HUES6 (cell line): Measurements from ENCODE around the gene CFAP299.

ENCODE experiments used
- H3K27ac ChIP-seq: 2 replicates; pipeline ENCODE4 v1.7.0; 2013; ENCODE audit warnings: low read depth, mild to moderate bottlenecking, low read length, inconsistent platforms
- H3K27me3 ChIP-seq: 2 replicates; pipeline ENCODE4 v1.6.1; 2013; ENCODE audit warnings: low read length; ENCODE audit not compliant: control insufficient read depth, insufficient read depth
- H3K36me3 ChIP-seq: 2 replicates; pipeline ENCODE4 v1.6.1; 2013; ENCODE audit warnings: low read length; ENCODE audit not compliant: control insufficient read depth, insufficient read depth
- H3K4me1 ChIP-seq: 2 replicates; pipeline ENCODE4 v1.6.1; 2013; ENCODE audit warnings: low read length; ENCODE audit not compliant: control insufficient read depth, insufficient read depth
- H3K4me3 ChIP-seq: 2 replicates; pipeline ENCODE4 v1.5.1; 2013; ENCODE audit warnings: low read depth, low read length
- H3K9ac ChIP-seq: one replicate; pipeline ENCODE4 v1.6.1; 2013; ENCODE audit warnings: mild to moderate bottlenecking, low read length
- H3K9me3 ChIP-seq: 2 replicates; pipeline ENCODE4 v1.6.1; 2013; ENCODE audit warnings: low read depth, low read length; ENCODE audit not compliant: control insufficient read depth, insufficient read depth

The CFAP299 gene

DNA sequence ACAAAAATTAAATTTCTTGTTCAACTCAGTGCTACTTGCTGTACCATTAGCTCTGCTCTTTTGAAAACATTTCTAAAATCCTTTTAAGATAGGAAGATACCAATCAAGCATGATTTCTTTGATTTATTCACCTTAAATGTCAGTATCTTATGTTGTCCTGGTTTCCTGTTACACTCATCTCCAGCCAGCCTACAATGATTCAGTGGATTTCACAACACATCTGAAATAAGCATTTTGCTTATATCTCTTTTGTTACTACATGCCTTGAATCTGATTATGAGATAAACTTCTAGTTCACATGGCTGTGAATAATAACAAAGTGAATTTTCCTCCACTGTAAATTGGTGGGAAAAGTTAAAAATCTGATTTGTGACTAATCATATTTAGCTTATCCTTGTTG is 582.5 kb downstream of the CFAP299 start:
- no peaks in the 10 kb centered on the region for H3K4me1 ChIP-seq
- H3K36me3 ChIP-seq, result no peaks in the 10 kb centered on the region
- peaks cover 9% of the 10 kb centered on the region; the same call in 1 of the 2 replicates for H3K27me3 ChIP-seq
- H3K27ac ChIP-seq, result no peak overlapping the region
- no peaks in the 10 kb centered on the region for H3K9me3 ChIP-seq
- no peak overlapping the region for H3K9ac ChIP-seq
- no peak overlapping the region for H3K4me3 ChIP-seq

GRCh38 chr4:80921441-80921840 is 585.9 kb downstream of the CFAP299 start:
- no peak overlapping the region for H3K4me3 ChIP-seq
- H3K9ac ChIP-seq, result no peak overlapping the region
- no peaks in the 10 kb centered on the region for H3K9me3 ChIP-seq

GRCh38 chr4:80922941-80923340 is 587.4 kb downstream of the CFAP299 start:
- no peak overlapping the region for H3K9ac ChIP-seq

More at GRCh38 chr4:80921441-80921840, 585.9 kb downstream of the CFAP299 start:
- H3K4me1 ChIP-seq, result no peaks in the 10 kb centered on the region
- peaks cover 14% of the 10 kb centered on the region; the same call in 1 of the 2 replicates for H3K27me3 ChIP-seq
- H3K36me3 ChIP-seq, result no peaks in the 10 kb centered on the region
- H3K27ac ChIP-seq, result no peak overlapping the region

GRCh38 chr4:80925293-80925692 is 589.8 kb downstream of the CFAP299 start:
- Histone ChIP-seq H3K27me3 (peaks cover 16% of the 10 kb centered on the region; the same call in 1 of the 2 replicates), H3K9me3 (no peaks in the 10 kb centered on the region), H3K27ac (no peak overlapping the region), H3K9ac (no peak overlapping the region), H3K4me1 (no peaks in the 10 kb centered on the region), H3K36me3 (no peaks in the 10 kb centered on the region), H3K4me3 (no peak overlapping the region)

More at GRCh38 chr4:80922941-80923340, 587.4 kb downstream of the CFAP299 start:
- peaks cover 17% of the 10 kb centered on the region; the same call in 1 of the 2 replicates for H3K27me3 ChIP-seq
- no peak overlapping the region for H3K4me3 ChIP-seq
- H3K9me3 ChIP-seq, result no peaks in the 10 kb centered on the region
- H3K27ac ChIP-seq, result no peak overlapping the region
- H3K36me3 ChIP-seq, result no peaks in the 10 kb centered on the region
- H3K4me1 ChIP-seq, result no peaks in the 10 kb centered on the region

- no peak overlapping the region for H3K9ac ChIP-seq
- H3K4me1 ChIP-seq, result no peaks in the 10 kb centered on the region
- no peak overlapping the region for H3K4me3 ChIP-seq
- H3K9me3 ChIP-seq, result no peaks in the 10 kb centered on the region
- H3K27me3 ChIP-seq, result peaks cover 10% of the 10 kb centered on the region; the same call in 1 of the 2 replicates
- H3K36me3 ChIP-seq, result no peaks in the 10 kb centered on the region
- no peak overlapping the region for H3K27ac ChIP-seq
Observed at GRCh38 chr4:80926446-80926845, 590.9 kb downstream of the CFAP299 start.

- no peaks in the 10 kb centered on the region for H3K9me3 ChIP-seq
- H3K27ac ChIP-seq, result no peak overlapping the region
- peaks cover 10% of the 10 kb centered on the region; the same call in 1 of the 2 replicates for H3K27me3 ChIP-seq
- no peak overlapping the region for H3K4me3 ChIP-seq
- H3K4me1 ChIP-seq, result no peaks in the 10 kb centered on the region
- no peaks in the 10 kb centered on the region for H3K36me3 ChIP-seq
- no peak overlapping the region for H3K9ac ChIP-seq
Observed at GRCh38 chr4:80926891-80927290, 591.4 kb downstream of the CFAP299 start.

GRCh38 chr4:80927420-80927819 is 591.9 kb downstream of the CFAP299 start:
- peaks cover 10% of the 10 kb centered on the region; the same call in 1 of the 2 replicates for H3K27me3 ChIP-seq
- no peaks in the 10 kb centered on the region for H3K36me3 ChIP-seq
- H3K9ac ChIP-seq, result no peak overlapping the region
- H3K9me3 ChIP-seq, result no peaks in the 10 kb centered on the region
- H3K4me1 ChIP-seq, result no peaks in the 10 kb centered on the region
- no peak overlapping the region for H3K27ac ChIP-seq
- no peak overlapping the region for H3K4me3 ChIP-seq

GRCh38 chr4:80931631-80932081 is 596.1 kb downstream of the CFAP299 start:
- no peak overlapping the region for H3K4me3 ChIP-seq

GRCh38 chr4:80948141-80948540 is 612.6 kb downstream of the CFAP299 start:
- Histone ChIP-seq H3K27ac (no peak overlapping the region), H3K27me3 (no peaks in the 10 kb centered on the region; the same call in 1 of the 2 replicates), H3K36me3 (no peaks in the 10 kb centered on the region), H3K9me3 (no peaks in the 10 kb centered on the region), H3K4me1 (no peaks in the 10 kb centered on the region), H3K4me3 (no peak overlapping the region), H3K9ac (no peak overlapping the region)

More at GRCh38 chr4:80931631-80932081, 596.1 kb downstream of the CFAP299 start:
- Histone ChIP-seq H3K36me3 (no peaks in the 10 kb centered on the region), H3K9ac (no peak overlapping the region), H3K4me1 (no peaks in the 10 kb centered on the region), H3K27ac (no peak overlapping the region), H3K9me3 (no peaks in the 10 kb centered on the region), H3K27me3 (peaks cover 4% of the 10 kb centered on the region; the same call in 1 of the 2 replicates)

DNA sequence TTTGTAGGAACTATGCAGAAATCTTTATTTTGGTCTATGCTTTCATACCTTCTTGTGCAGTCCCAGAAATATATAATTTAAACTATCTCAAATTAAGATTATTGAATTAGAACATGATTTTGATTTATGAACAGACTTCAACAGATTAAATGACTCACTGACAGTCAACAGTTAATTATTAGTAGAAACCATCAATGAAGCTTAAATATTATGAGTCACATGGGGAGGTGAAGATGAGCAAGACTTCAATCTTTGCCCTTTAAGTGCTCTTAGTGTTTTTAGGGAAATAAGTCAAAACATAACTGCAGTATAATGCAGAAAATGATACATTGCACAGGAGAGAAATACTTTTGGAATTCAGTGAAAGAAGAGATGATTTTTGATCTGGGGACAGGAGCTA is 613.5 kb downstream of the CFAP299 start:
- H3K27me3 ChIP-seq, result no peaks in the 10 kb centered on the region; the same call in 1 of the 2 replicates
- no peak overlapping the region for H3K27ac ChIP-seq
- H3K4me3 ChIP-seq, result no peak overlapping the region

GRCh38 chr4:80956421-80956820 is 620.9 kb downstream of the CFAP299 start:
- H3K4me1 ChIP-seq, result no peaks in the 10 kb centered on the region
- H3K9me3 ChIP-seq, result no peaks in the 10 kb centered on the region
- H3K4me3 ChIP-seq, result no peak overlapping the region
- H3K9ac ChIP-seq, result no peak overlapping the region
- no peaks in the 10 kb centered on the region; the same call in 1 of the 2 replicates for H3K27me3 ChIP-seq
- H3K36me3 ChIP-seq, result no peaks in the 10 kb centered on the region
- no peak overlapping the region for H3K27ac ChIP-seq

More for the DNA sequence above, 613.5 kb downstream of the CFAP299 start:
- H3K36me3 ChIP-seq, result no peaks in the 10 kb centered on the region
- no peaks in the 10 kb centered on the region for H3K9me3 ChIP-seq
- no peaks in the 10 kb centered on the region for H3K4me1 ChIP-seq
- no peak overlapping the region for H3K9ac ChIP-seq
